ENCODE data around the gene RAD51B.

RAD51B gene

GRCh38 chr14:67970923-67971322 lies 151.3 kb downstream of the RAD51B start:
- Histone ChIP-seq H3K9me3 (ENCODE audit: control insufficient read depth, low read length) (no peaks in the 10 kb centered on the region), H3K79me2 (no peaks in the 10 kb centered on the region), H2AFZ (no peak overlapping the region), H3K27ac (no peak overlapping the region), H3K36me3 (ENCODE audit: control insufficient read depth, insufficient read depth, low read length) (no peaks in the 10 kb centered on the region), H3K4me2 (ENCODE audit: low read length) (no peak overlapping the region), H3K27me3 (ENCODE audit: control insufficient read depth, insufficient read depth, low read length) (no peaks in the 10 kb centered on the region), H3K4me1 (no peaks in the 10 kb centered on the region), H3K4me3 (ENCODE audit: low read depth, low read length) (no peak overlapping the region), H3K9ac (no peak overlapping the region)
- no peak for TF ChIP-seq CTCF (IDR thresholded peaks at IDR 0.05)

GRCh38 chr14:67971627-67972625 lies 152.3 kb downstream of the RAD51B start:
- H2AFZ ChIP-seq = no peak overlapping the region
- no peaks in the 10 kb centered on the region for H3K27me3 ChIP-seq (ENCODE audit: control insufficient read depth, insufficient read depth, low read length)
- no peak for TF ChIP-seq CTCF (IDR thresholded peaks at IDR 0.05)
- no peaks in the 10 kb centered on the region for H3K79me2 ChIP-seq
- no peaks in the 10 kb centered on the region for H3K4me1 ChIP-seq
- H3K4me3 ChIP-seq (ENCODE audit: low read depth, low read length) = no peak overlapping the region
- no peaks in the 10 kb centered on the region for H3K36me3 ChIP-seq (ENCODE audit: control insufficient read depth, insufficient read depth, low read length)
- no peak overlapping the region for H3K27ac ChIP-seq
- no peaks in the 10 kb centered on the region for H3K9me3 ChIP-seq (ENCODE audit: control insufficient read depth, low read length)
- no peak overlapping the region for H3K4me2 ChIP-seq (ENCODE audit: low read length)
- H3K9ac ChIP-seq = no peak overlapping the region

- Histone ChIP-seq H3K4me2 (ENCODE audit: low read length) (no peak overlapping the region), H3K4me1 (no peaks in the 10 kb centered on the region), H3K4me3 (ENCODE audit: low read depth, low read length) (no peak overlapping the region), H3K79me2 (no peaks in the 10 kb centered on the region), H3K9me3 (ENCODE audit: control insufficient read depth, low read length) (no peaks in the 10 kb centered on the region), H3K27me3 (ENCODE audit: control insufficient read depth, insufficient read depth, low read length) (no peaks in the 10 kb centered on the region), H3K9ac (no peak overlapping the region), H3K27ac (no peak overlapping the region), H3K36me3 (ENCODE audit: control insufficient read depth, insufficient read depth, low read length) (no peaks in the 10 kb centered on the region), H2AFZ (no peak overlapping the region)
- TF ChIP-seq CTCF (IDR thresholded peaks at IDR 0.05) = no peak
Observed at GRCh38 chr14:67973436-67973835, 153.9 kb downstream of the RAD51B start.

- Histone ChIP-seq H3K4me3 (ENCODE audit: low read depth, low read length) (no peak overlapping the region), H3K36me3 (ENCODE audit: control insufficient read depth, insufficient read depth, low read length) (no peaks in the 10 kb centered on the region), H3K9ac (no peak overlapping the region), H3K9me3 (ENCODE audit: control insufficient read depth, low read length) (no peaks in the 10 kb centered on the region), H3K27ac (no peak overlapping the region), H3K4me2 (ENCODE audit: low read length) (no peak overlapping the region), H2AFZ (no peak overlapping the region), H3K79me2 (no peaks in the 10 kb centered on the region), H3K4me1 (no peaks in the 10 kb centered on the region), H3K27me3 (ENCODE audit: control insufficient read depth, insufficient read depth, low read length) (no peaks in the 10 kb centered on the region)
- no peak for TF ChIP-seq CTCF (IDR thresholded peaks at IDR 0.05)
Observed at GRCh38 chr14:67975470-67975869, 155.9 kb downstream of the RAD51B start.

Data from parathyroid adenoma (tissue), 2 donors.